HG03196 (cell line): Measurements from ENCODE around the gene CXCR5.
A peak's percentile ranks its signal among the peaks of the same experiment; 100 is the strongest.
"Not testable (repeated sequence)": the region's sequence is repeated elsewhere in the genome, so short reads cannot be mapped to it uniquely, and the experiment has no call there.

ENCODE experiments used
- ATAC-seq: cut with Tn5 transposase; IDR thresholded peaks from one replicate; pipeline ENCODE4 v1.9.1; 2021; ENCODE audit not compliant: unreplicated experiment

CXCR5 gene, protein sequence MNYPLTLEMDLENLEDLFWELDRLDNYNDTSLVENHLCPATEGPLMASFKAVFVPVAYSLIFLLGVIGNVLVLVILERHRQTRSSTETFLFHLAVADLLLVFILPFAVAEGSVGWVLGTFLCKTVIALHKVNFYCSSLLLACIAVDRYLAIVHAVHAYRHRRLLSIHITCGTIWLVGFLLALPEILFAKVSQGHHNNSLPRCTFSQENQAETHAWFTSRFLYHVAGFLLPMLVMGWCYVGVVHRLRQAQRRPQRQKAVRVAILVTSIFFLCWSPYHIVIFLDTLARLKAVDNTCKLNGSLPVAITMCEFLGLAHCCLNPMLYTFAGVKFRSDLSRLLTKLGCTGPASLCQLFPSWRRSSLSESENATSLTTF

DNA sequence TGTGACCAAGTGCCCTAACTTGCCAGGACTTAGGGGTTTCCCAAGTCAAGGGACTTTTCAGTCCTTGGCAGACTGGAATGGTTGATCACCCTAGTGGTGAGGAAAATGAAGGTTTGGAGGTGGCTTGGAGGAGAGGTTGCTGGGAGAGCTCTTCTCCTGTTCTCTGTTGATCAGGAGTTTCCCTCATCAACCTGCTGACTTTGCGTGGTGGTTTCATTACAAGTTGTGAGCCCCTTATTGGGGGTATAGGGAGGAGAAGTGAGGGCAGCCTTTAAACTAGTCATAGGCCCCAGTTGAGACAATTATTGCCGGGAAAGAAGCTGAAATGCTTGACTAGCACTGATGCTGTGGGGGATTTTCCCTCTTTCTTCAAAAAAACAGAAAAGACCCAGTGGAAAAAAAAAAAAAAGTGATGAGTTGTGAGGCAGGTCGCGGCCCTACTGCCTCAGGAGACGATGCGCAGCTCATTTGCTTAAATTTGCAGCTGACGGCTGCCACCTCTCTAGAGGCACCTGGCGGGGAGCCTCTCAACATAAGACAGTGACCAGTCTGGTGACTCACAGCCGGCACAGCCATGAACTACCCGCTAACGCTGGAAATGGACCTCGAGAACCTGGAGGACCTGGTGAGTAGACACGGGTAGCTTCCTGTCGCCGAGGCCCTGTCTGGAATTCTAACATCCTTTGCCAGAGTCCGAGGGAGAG, at the start of gene CXCR5:
TSS of gene CXCR5 (plus strand) at position 525 of the 704 bp plus-strand sequence. CDS start at position 575, 50 bp downstream.
- ATAC-seq = peak; percentile 70

DNA sequence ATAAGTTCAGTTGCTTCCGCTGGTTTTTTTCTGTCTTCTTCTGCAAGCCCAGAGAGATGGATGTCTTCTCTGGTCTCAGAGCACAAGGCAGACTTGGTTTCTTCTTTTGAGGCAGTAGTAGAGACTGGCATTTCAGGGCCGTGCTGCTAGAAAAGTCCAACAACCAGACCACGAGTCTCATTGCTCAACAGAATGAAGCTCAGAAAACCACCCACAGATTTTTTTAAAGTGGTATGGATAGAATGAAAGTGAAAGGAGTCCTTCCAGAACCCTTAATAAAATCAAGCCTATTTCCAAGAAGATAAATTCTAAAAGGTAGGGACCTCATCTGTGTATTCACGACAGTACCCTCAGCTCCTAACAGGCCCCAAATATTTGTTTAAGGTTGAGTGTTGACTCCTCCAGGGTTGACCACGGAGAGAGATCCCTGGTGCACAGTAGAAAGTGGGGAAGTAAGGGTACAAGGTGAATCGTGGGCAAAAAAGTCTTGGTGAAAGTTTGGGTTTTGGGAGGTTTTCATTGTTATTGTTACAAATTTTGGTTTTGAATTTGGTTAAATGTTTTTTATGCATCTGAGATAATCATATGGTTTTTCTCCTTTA, 49.2 kb upstream of the CXCR5 start:
- ATAC-seq = no peak

DNA sequence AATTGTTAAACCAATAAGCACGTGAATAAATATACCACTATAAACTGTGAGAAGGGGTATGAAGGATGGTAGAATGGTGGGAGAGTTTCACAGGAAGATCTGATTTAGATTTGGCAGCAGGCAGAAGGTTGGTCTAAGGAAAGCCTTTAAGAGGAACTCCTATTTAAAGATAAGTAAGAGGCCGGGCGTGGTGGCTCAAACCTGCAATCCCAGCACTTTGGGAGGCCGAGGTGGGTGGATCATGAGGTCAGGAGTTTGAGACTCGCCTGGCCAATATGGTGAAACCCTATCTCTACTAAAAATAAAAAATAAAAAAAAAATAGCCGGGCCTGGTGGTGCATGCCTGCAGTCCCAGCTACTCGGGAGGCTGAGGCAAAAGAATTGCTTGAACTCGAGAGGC, 45.8 kb upstream of the CXCR5 start:
- no peak for ATAC-seq

DNA sequence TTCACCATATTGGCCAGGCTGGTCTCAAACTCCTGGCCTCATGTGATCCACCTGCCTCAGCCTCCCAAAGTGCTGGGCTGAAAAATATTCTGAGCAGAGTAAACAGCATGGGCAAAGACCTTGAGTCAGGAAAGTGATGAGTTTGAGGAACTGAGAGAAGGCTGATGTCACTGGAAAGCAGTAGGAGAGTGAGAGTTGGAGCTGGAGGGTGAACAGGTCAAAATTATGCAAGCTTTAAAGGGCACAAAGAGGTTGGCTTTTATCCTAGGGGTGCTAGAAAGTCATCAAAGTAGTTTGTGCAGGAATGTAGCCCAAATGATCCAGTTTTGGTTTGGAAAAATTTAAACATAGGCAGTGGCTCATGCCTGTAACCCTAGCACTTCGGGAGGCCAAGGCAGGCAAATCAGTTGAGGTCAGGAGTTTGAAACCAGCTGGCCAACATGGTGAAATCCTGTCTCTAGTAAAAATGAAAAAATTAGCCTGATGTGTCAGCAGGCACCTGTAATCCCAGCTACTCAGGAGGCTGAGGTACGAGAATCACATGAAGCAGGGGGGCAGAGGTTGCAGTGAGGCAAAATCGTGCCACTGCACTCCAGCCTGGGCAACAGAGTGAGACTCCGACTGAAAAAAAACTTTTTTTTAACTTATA, 44.7 kb upstream of the CXCR5 start:
- ATAC-seq = peak; percentile 65

DNA sequence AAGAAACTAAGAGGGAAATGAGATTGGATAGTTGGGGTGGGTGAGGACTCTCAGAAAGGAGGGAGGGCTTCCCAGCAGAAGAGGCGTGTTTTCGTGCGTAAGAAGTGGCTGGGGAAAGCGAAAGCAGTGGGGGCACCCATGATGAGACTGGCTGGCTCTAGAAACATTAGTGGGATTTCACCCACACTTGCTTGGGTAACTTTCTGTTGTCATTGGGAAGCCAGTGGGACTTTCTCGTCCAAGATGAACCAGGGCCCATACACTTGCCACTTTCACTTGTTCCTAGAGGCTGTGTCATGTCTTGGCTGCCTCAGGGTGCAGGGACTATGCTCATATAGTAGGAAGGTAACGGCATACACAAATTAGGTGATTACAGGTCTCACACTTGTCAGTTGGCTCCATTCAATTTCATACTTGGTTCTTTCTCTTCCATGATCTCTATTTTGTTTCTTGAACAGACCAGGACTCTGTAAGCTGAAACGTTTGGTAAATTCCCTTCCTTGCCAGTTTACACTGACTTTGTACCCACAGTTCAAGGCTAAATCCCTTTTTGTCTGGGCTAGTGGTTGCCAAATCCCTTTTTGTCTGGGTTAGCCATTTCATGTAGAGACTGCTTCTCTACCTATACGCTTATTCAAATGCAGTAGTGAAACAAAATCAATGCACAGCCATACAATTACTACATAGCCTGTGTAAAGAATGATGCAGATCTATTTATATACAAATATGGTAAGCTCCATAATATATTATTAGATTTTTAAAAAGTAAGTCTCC, 42.0 kb upstream of the CXCR5 start:
- peak; percentile 49 for ATAC-seq

DNA sequence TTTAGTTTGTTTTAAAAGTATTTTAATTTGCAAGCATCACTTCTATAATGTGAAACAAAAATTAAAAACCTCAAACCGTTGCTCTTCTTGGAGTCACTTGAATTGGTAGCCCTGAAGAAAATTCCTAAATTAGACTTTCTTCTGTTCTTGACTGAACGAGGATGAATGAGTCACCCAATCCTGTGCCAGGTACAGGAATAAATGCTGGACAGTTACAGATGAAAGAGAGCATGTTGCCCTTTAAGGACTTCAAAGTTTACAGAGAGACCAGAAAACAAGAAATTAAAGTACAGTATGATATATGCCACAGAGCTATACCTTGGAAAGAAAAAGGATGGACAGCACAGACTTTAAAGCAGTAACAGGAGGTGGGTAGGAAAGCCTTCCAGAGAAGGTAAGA, 41.3 kb upstream of the CXCR5 start:
- ATAC-seq = no peak

DNA sequence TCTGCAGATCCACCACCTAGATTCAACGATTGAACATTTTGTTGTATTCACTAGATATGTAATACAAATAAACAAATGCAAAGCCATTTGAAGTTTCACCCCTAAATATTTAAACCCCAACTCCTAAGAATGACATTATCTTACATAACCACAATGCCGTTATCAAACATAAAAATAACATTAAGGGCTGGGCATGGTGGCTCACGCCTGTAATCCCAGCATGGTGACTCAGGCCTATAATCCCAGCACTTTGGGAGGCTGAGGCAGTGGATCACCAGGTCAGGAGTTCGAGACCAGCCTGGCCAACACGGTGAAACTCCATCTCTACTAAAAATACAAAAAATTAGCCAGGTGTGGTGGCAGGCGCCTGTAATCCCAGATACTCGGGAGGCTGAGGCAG, 40.8 kb upstream of the CXCR5 start:
- ATAC-seq = not testable (repeated sequence)

DNA sequence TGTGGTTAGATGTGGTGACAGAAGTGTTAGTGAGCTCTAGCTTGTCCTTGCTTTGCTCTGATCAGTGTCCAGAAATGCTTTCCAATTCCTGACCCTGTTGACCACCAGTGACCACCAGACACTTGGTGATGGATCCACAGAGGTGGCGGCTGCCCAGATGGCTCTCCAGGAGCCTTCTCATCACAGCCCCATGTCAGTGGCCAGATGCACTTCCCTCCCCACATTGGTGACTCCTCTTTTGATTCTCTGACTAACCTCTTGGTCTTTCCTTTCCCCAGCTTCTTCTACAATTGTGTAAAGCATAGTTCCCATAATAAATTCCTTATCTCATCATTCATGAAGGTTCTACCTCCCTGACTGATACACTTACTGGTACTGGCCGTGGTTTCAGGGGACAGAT, 40.1 kb upstream of the CXCR5 start:
- no peak for ATAC-seq

DNA sequence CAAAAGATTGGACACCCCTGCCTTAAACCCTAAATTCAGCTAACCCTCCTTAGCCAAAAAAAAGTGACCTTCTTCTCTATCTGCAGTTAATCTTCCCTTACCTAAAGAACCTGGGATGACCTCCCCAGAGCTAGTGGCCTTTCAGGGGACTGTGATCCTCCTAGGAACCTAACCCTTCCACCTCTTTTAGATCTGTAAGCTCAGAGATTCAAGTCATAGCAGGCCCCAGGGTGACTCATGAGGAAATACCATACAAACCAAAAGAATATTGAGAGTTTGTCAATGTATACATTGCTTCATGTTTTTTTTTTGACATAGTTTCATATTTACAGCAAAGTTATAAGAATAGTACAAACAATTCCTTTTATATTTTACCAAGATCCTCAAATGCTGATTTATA, 38.3 kb upstream of the CXCR5 start:
- ATAC-seq = no peak

DNA sequence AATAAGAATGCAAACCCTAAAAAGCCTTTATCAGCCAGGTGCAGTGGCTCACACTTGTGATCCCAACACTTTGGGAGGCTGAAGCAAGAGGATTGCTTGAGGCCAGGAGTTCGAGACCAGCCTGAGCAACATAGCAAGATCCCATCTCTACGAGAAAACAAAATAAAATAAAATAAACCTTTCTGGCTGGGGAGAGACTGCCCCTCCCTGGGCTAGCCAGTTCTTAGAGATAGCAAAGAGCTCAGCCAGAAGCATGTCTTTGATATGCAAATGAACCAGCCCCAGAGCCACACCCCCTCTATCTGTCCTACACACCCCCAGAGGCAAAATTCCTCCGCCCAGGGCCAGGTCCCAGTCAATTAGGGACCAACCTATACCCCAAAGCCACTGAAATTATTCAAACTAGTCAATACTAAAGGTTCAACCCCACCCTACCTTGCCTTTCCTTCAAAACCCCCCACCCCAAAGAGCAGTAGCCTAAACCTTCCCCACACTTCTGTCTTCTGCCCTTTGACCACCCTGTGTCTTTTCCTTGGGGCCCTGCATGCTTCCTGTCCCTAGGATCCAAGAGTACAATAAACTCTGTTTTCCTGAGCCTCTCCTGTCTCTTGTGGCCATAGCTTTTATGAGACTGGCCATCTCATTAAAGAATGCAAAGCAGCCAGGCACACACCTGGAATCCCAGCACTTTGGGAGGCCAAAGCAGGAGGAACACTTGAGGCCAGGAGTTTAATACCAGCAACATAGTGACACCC, 37.3 kb upstream of the CXCR5 start:
- no peak for ATAC-seq

DNA sequence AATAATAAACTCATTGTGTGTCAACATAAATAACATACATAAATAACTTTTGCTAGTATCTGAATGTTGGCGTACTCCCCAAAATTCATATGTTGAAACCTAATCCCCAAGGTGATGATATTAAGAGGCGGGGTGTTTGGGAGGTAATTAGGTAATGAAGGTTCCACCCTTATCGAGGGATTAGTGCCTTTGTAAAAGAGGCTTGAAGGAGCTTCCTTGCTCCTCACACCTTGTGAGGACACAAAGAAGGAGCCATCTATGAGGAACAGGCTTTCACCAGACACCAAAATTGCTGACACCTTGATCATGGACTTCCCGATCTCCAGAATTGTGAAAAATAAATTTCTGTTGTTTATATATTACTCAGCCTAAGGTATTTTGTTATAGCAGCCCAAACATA, 33.9 kb upstream of the CXCR5 start:
- ATAC-seq = no peak

DNA sequence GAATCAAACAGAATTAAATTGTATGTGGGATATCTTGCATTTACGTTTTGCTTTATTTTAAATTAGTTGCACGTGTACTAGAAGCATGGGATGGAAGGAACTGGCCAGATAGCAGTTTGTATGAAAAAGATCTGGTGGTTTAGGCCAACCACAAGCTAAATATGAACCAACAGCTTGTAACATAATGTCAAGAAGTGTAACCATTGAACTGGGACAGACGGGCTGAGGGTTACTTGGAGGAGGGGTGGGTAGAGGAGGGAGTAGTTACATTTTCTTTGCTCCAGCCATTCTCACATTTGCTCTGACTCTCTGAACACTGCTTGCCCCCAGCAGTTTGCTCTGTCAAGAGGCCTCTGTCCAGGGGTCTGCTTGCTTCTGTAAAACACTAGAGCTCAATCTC, 31.7 kb upstream of the CXCR5 start:
- ATAC-seq = peak; percentile 82

DNA sequence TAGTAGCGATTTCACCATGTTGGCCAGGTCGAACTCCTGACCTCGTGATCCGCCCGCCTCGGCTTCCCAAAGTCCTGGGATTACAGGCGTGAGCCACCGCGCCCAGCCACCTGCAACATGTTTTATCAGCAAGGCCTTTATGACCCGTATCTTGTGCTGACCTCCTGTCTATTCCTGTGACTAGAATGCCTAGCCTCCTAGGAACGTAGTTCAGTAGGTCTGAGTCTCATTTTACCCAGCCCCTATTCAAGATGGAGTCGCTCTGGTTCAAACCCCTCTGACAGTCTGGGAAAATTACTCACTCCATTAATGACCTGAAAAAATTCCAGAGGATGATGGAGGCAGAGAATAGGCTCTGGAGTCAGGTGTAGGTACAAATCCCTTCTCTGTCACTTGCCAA, 30.0 kb upstream of the CXCR5 start:
- no peak for ATAC-seq

DNA sequence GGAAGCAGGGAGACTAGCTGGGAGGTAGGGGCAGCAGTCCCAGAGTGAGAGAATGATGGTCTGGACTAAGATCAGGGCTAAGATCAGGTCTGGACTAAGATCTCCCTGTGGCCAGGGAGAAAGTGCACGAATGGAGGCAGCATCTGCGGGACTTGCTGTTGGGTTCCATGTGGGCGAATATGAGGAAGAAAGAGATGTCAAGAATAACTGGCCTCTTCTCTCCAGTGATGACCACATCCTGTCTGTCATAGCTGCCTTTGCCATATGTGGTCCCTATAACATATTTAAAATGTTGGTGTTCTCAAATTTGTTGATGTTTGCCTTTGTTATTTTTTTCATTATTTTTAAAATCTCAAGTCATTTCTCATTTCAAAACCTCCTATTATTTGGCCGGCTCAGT, 27.4 kb upstream of the CXCR5 start:
- no peak for ATAC-seq

DNA sequence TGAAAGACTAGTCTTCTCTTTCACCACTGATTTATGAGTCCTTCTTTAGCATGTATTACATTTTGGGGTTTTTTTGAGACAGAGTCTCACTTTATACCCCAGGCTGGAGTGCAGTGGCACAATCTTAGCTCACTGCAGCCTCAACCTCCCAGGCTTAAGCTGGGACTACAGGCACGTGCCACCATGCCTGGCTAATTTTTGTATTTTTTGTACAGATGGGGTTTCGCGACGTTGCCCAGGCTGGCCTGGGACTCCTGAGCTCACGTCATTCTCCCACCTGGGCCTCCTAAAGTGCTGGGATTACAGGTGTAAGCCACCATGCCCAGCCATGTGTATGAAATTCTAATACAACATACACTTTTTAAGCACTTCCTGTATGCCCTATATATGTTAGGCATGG, 26.3 kb upstream of the CXCR5 start:
- ATAC-seq = no peak

DNA sequence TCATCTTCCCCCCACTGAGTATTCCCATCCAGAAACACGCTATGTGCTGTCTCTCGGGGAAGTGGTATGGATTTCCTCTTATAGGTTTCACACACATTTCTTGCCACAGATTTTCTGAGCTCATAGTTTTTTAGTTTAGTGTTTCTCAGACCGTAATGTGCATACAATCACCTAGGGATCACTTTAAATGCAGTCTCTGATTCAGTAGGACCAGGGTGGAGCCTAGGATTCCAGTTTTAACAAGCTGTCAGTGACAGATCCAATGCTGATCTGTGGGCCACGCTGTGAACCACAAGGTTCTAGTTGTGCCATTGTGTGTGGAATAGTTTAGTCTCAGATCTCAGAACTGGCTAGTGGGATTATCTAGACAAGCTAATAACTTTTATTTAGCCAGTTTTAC, 23.7 kb upstream of the CXCR5 start:
- ATAC-seq = no peak

DNA sequence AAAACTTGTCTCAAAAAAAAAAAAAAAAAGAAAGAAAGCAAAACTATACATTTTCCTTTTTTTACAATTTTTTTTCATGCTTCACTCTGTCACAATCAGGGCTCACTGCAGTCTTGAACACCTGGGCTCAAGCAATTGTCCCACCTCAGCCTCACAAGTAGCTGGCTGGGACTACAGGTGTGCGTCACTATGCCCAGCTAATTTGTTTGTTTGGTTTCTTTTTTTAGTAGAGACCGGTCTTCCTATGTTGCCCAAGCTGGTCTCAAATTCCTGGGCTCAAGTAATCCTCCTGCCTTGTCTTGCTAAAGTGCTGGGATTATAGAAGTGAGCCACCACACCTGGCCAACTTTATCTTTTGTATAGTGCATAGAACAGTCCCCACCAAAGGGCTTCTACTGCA, 15.0 kb upstream of the CXCR5 start:
- ATAC-seq = no peak

DNA sequence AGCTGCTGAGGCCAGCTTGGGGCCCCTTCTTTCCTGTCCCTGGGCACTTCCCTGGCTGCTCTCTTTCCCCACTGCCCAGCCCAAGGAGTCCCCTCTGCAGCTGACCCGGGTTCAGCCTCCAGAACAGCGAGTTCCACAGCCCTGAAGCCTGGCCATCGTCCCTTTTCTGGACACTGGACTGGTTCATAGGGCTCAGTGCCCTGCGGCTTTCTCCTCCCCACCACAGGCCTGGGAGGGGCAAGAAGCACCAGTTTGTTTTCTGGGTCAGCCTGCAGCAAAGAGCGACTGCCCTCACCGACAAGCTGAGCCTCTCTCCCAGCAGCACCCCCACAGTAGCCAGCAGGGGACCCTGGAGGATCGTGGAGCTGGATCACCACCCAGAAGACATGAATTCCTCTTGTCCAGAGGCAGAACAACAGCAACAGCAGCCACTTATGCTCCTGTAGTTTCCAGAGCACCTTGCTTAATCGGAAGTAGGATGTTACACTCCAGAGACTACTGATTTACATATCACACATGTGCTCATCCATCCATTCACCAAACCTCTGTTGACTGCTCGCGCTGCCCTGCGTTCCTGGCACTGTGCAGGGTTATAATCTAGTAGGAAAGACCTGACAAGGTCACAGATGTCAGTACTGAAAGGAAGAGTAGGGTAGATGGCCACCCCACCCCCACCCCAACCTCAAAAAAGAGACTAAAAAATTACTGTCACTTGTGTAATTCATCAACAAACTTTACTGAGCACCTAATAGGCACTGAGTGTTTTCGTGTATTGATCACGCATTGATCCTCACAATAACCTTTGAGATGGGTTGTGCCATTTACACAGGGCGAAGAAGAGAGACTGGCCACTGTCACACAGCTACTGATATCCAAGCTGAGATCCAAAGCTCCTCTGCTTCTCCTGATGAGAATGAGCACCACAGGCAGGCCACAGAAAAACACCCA, 13.0 kb upstream of the CXCR5 start:
- ATAC-seq = peak; percentile 82

DNA sequence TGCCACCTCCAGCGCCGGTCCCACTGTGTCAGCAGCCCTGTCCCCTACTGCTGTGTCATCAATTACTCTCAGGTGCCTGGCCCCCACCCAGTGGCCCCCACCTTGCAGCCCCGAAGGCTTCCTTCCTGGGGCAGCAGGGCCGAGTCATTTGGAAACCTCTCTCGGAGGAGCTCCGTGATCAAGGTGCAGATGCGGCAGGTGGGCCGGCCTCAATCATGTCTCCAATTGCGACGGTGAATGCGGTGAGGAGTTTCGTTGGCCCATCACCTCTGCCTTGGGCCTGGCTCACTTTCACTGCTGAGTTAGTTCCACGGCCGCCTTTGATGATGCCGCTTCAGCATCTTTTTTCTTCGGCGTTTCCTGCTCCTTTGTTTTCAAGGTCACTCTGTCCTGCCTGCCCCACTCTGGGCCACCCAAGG, 11.3 kb upstream of the CXCR5 start:
- no peak for ATAC-seq
